Sigmoid colon (tissue), 7 donors: ENCODE measurements around the gene HUWE1. TPM values are rescaled to one million over a fixed set of nuclear protein-coding genes. Genes with fewer than 3 reads are reported as not detected.
A peak's percentile ranks its signal among the peaks of the same experiment; 100 is the strongest.

Experiments
- DNase-seq: peaks from one replicate; pipeline ENCODE4 v3.0.0-alpha.2; 2019
- H3K27ac ChIP-seq, 4 donors: fragments of 200-600 bp; sonication (generic); one replicate each; pipeline ENCODE4 v1.5.1; 2016 to 2019; ENCODE audit warnings: mild to moderate bottlenecking in 1 of 4
- H3K27me3 ChIP-seq, 3 donors: fragments of 200-600 bp; sonication (generic); one replicate each; pipeline ENCODE4 v1.5.1; 2019; ENCODE audit warnings: mild to moderate bottlenecking in 1 of 3
- H3K36me3 ChIP-seq, 4 donors: fragments of 200-600 bp; sonication (generic); one replicate each; pipeline ENCODE4 v1.5.1; 2016 to 2019
- H3K4me1 ChIP-seq, 4 donors: fragments of 200-600 bp; sonication (generic); one replicate each; pipeline ENCODE4 v1.5.1; 2017 to 2019
- H3K4me3 ChIP-seq, 4 donors: fragments of 200-600 bp; sonication (generic); one replicate each; pipeline ENCODE4 v1.5.1; 2017 to 2019; ENCODE audit warnings: mild to moderate bottlenecking in 2 of 4, moderate library complexity in 1 of 4
- H3K9me3 ChIP-seq, 4 donors: fragments of 200-600 bp in 3 of 4; sonication (generic) in 3 of 4; one replicate each; pipeline versions ENCODE4 v1.5.1 to v1.6.1; 2013 to 2019
- CTCF ChIP-seq, 4 experiments: fragments of 450-650 bp in 3 of 4; fragments of 200-600 bp in 1 of 4; IDR thresholded peaks; one replicate each; pipeline ENCODE4 v1.5.1; 2016 to 2019; ENCODE audit warnings: antibody characterized with exemption in 4 of 4, mild to moderate bottlenecking in 3 of 4, moderate library complexity in 2 of 4
- EP300 ChIP-seq, 4 donors: sonication (generic); formaldehyde crosslinking; IDR thresholded peaks; one replicate each; pipeline ENCODE4 v1.6.1; 2017; ENCODE audit warnings: antibody characterized with exemption in 4 of 4
- POLR2A ChIP-seq, 2 donors: fragments of 450-650 bp; IDR thresholded peaks; one replicate each; pipeline ENCODE4 v1.6.1; 2016; ENCODE audit warnings: antibody characterized with exemption in 2 of 2, mild to moderate bottlenecking in 2 of 2, moderate library complexity in 2 of 2
- POLR2AphosphoS5 ChIP-seq, 4 donors: sonication (generic); formaldehyde crosslinking; IDR thresholded peaks; one replicate each; pipeline ENCODE4 v1.6.1; 2017; ENCODE audit warnings: antibody characterized with exemption in 4 of 4
- WGBS, 2 donors: extraction: QIAGEN DNeasy Blood & Tissue Kit; methylation state at CpG; one replicate each; pipeline ENCODE4 v1.1.7; 2013; 5-methylcytosine and 5-hydroxymethylcytosine counted together
- intact Hi-C: fragments of 100-400 bp; cut with DNase I; formaldehyde crosslinking; loops from one replicate; pipeline ENCODE4 v1.15.1; 2023
- polyA plus RNA-seq, 3 donors: library from polyadenylated mRNA; stranded (reverse); fragments of 200-250 nt; gene quantifications; one replicate each; pipeline ENCODE4 v1.2.3, GENCODE V29; 2013
- total RNA-seq, 4 donors: library from RNA; depleted of rRNA; stranded (reverse); fragments of >200 nt; gene quantifications; one replicate each; pipeline ENCODE4 v1.1.0, GENCODE V29; 2016
- donor health status: healthy with polysubstance abuse.
- donor health status: Bipolar disorder and iron deficiency.
- donor health status: healthy.

Gene HUWE1
- total RNA-seq, result 100 to 1,000 TPM in 1 of 4 donors, 10 to 100 TPM in 3; 75.3 to 103 (median 84.3) TPM
- 10 to 100 TPM; 12.3 to 54.4 (median 14.4) TPM for polyA plus RNA-seq

- DNase-seq, result peak; percentile 89
- H3K27me3 ChIP-seq, result no peaks in the 10 kb centered on the region
- no peaks in the 10 kb centered on the region for H3K9me3 ChIP-seq
- intact Hi-C loops, result loop anchor here (5.0 to 10.0 kb wide), 3 partner anchors 496 to 1478 kb away; partner anchors contain the start of genes FAM120C and GNL3L
- WGBS, 2 donors, result 0 to 1% methylated on average over 61 of the region's 61 CpGs
- H3K27ac ChIP-seq, result peak within 1 kb of the TSS; percentile 89 to 91 (median 90)
- peaks cover 0 to 22% (median 9%) of the 10 kb centered on the region in 4 donors for H3K4me1 ChIP-seq
- TF ChIP-seq CTCF (IDR thresholded peaks at IDR 0.05), result no peak
- TF ChIP-seq POLR2AphosphoS5 (IDR thresholded peaks at IDR 0.05), result peak; percentile 23 to 61 (median 50)
- H3K36me3 ChIP-seq, result no peaks in the 10 kb centered on the region
- H3K4me3 ChIP-seq, result peak within 1 kb of the TSS; percentile 60 to 69 (median 64)
Measured at GRCh38 chrX:53686151-53686885, at the start of gene HUWE1. TSS of gene HUWE1 (minus strand) at chrX:53686719. CDS start at chrX:53654107, 32,612 bp downstream.

- H3K27me3 ChIP-seq, result no peaks in the 10 kb centered on the region
- H3K4me1 ChIP-seq, result no peaks in the 10 kb centered on the region
- no peak overlapping the region for H3K27ac ChIP-seq
- H3K4me3 ChIP-seq, result no peak overlapping the region
- DNase-seq, result no peak
- no peak for TF ChIP-seq POLR2A (IDR thresholded peaks at IDR 0.05)
- no peak for TF ChIP-seq CTCF (IDR thresholded peaks at IDR 0.05)
- TF ChIP-seq EP300 (IDR thresholded peaks at IDR 0.05), result no peak
- TF ChIP-seq POLR2AphosphoS5 (IDR thresholded peaks at IDR 0.05), result no peak
- 56 to 71% methylated on average over 2 of the region's 2 CpGs for WGBS, 2 donors
- H3K36me3 ChIP-seq, result no peaks in the 10 kb centered on the region
- H3K9me3 ChIP-seq, result no peaks in the 10 kb centered on the region
- intact Hi-C loops, result no loop called here
Measured at GRCh38 chrX:53732797-53733196, 46.3 kb upstream of the HUWE1 start.

GRCh38 chrX:53729751-53730150 is 43.2 kb upstream of the HUWE1 start:
- Histone ChIP-seq H3K27ac (no peak overlapping the region), H3K4me3 (no peak overlapping the region), H3K9me3 (no peaks in the 10 kb centered on the region), H3K36me3 (no peaks in the 10 kb centered on the region), H3K4me1 (no peaks in the 10 kb centered on the region), H3K27me3 (no peaks in the 10 kb centered on the region)
- no peak for DNase-seq
- WGBS, 2 donors, result 0% methylated on average over 1 of the region's 1 CpG
- intact Hi-C loops, result no loop called here
- no peak for TF ChIP-seq POLR2A (IDR thresholded peaks at IDR 0.05)
- TF ChIP-seq EP300 (IDR thresholded peaks at IDR 0.05), result no peak
- TF ChIP-seq POLR2AphosphoS5 (IDR thresholded peaks at IDR 0.05), result no peak
- no peak for TF ChIP-seq CTCF (IDR thresholded peaks at IDR 0.05)

GRCh38 chrX:53728506-53728905 is 42.0 kb upstream of the HUWE1 start:
- intact Hi-C loops, result no loop called here
- H3K27me3 ChIP-seq, result no peaks in the 10 kb centered on the region
- WGBS, 2 donors, result 70 to 86% methylated on average over 2 of the region's 2 CpGs
- no peaks in the 10 kb centered on the region for H3K9me3 ChIP-seq
- no peak overlapping the region for H3K4me3 ChIP-seq
- TF ChIP-seq POLR2A (IDR thresholded peaks at IDR 0.05) (no peak), POLR2AphosphoS5 (IDR thresholded peaks at IDR 0.05) (no peak), CTCF (IDR thresholded peaks at IDR 0.05) (no peak), EP300 (IDR thresholded peaks at IDR 0.05) (no peak)
- DNase-seq, result no peak
- H3K27ac ChIP-seq, result no peak overlapping the region
- H3K36me3 ChIP-seq, result no peaks in the 10 kb centered on the region
- no peaks in the 10 kb centered on the region for H3K4me1 ChIP-seq
